ENCODE measurements around the gene ARFGEF2. TPM values are rescaled to one million over a fixed set of nuclear protein-coding genes. Genes with fewer than 3 reads are reported as not detected.

Gene ARFGEF2
- total RNA-seq, 2 experiments from 2014 or later, result 19.0 to 23.7 TPM

DNA sequence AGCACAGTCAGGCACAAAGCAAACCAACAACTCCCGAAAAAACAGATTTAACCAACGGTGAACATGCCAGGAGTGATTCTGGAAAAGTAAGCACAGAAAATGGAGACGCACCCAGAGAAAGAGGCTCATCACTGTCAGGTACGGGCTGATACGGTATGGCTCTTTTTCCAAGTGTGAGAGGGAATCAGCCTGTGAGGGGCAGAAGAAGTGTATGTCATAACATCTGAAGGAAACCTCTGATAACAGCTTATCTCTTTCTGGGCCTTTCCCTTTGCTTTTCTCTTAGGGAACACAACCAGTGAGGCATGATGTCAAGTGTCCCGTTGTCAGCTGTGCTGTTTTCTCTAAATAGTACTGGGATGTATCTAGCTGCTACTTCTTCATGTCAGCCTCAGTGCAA is 32.1 kb downstream of the ARFGEF2 start:
- CTCF ChIA-PET, result interaction anchor here (0.7 kb wide), 1 partner anchor 333 kb away, joined by 3 read pairs; no protein-coding TSS in a partner anchor
- no peak for DNase-seq
- no peaks in the 10 kb centered on the region for H3K4me1 Mint-ChIP-seq
- H3K27ac Mint-ChIP-seq, result no peak overlapping the region
- H3K36me3 Mint-ChIP-seq, result peaks cover 41% of the 10 kb centered on the region
- H3K9me3 Mint-ChIP-seq (ENCODE audit: low read depth), result no peaks in the 10 kb centered on the region
- no peaks in the 10 kb centered on the region for H3K27me3 Mint-ChIP-seq
- no peak overlapping the region for H3K4me3 Mint-ChIP-seq
- ATAC-seq, result no peak

DNA sequence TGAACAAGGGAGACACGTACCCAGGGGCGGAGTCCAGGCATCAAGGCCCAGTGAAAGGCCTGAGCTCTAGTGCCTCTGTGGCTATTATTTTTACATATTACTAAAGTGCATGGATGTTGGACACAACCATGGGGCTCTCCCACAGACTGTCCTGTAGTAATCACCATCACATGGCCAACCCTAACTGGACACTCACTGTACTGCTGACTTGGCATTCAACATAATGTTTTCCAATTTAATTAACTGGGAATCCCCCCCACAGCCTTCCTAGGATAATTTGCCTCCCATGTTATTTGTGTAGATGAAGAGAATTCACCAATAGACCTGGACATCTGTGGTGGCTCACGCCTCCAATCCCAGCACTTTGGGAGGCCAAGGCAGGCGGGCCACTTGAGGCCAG is 34.5 kb downstream of the ARFGEF2 start:
- no peak for ATAC-seq
- Mint-ChIP-seq H3K36me3 (peaks cover 46% of the 10 kb centered on the region), H3K9me3 (ENCODE audit: low read depth) (no peaks in the 10 kb centered on the region), H3K27ac (no peak overlapping the region), H3K4me3 (no peak overlapping the region), H3K27me3 (no peaks in the 10 kb centered on the region), H3K4me1 (peaks cover 3% of the 10 kb centered on the region)
- no peak for DNase-seq
- CTCF ChIA-PET, result no interaction called here

DNA sequence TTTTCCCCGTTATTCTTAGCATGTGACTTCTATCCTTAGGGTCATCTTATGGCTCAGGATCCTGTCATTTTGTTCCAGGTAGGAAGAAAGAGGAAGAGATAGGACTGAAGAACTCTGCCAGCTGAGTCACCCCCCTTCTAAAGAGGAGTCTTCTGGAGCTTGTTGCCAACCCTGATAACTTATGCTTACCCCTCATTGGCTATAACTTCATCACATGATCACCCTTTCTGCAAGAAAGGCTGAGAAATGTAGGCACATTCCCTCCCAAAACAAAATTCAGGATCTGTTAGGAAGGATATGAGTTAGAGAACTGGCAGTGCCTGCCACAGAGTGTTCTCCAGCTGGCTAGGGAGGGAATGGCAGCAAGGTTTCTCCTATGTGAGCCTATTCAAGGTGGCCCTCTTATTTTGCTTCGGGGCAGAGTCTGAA is 35.6 kb downstream of the ARFGEF2 start:
- H3K27ac Mint-ChIP-seq, result peak overlapping the region; percentile 35
- ATAC-seq (no peak), DNase-seq (no peak)
- H3K27me3 Mint-ChIP-seq, result no peaks in the 10 kb centered on the region
- no peak overlapping the region for H3K4me3 Mint-ChIP-seq
- CTCF ChIA-PET, result no interaction called here
- peaks cover 44% of the 10 kb centered on the region for H3K36me3 Mint-ChIP-seq
- no peaks in the 10 kb centered on the region for H3K9me3 Mint-ChIP-seq (ENCODE audit: low read depth)
- peaks cover 3% of the 10 kb centered on the region for H3K4me1 Mint-ChIP-seq

DNA sequence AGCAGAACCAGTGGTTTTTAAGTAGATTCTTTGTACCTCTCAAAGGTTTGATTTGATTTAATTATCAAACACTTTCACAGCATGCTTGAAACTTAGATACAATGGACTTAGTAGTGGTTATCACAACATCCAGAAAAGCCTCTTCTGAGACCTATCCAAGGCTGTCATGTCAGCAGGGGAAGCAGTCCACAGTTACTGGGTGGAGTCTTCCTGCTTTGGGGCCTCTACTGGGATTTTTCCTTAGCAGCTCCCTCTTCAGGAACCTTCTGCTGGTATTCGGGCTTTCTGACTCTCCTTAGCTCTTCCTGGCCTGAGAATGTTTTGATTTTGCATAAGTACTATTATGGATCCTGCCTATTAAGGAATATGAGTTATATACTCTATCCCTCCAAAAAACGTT is 36.0 kb downstream of the ARFGEF2 start:
- Mint-ChIP-seq H3K4me1 (peaks cover 3% of the 10 kb centered on the region), H3K36me3 (peaks cover 42% of the 10 kb centered on the region), H3K9me3 (ENCODE audit: low read depth) (no peaks in the 10 kb centered on the region), H3K27me3 (no peaks in the 10 kb centered on the region), H3K4me3 (no peak overlapping the region), H3K27ac (no peak overlapping the region)
- DNase-seq, result no peak
- CTCF ChIA-PET, result no interaction called here
- no peak for ATAC-seq

DNA sequence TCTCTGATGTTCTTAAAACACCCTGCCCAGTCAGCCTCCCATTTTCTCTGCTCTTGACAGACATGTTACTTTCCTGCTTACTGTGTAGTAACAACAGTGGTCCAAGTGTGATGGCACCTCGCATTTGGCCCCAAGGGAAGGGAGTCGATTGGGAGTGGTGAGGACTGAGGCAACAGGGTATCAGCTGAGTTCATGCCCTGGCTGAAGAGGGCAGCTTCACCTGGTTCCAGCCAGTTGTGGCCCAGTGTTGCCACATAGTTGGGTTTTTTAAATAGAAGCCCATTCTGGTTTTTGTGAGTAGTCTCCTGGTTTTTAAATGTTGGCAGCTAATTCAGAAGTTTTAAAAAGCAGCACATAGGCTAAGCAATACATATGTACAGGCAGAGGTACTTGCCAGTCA is 37.2 kb downstream of the ARFGEF2 start:
- Mint-ChIP-seq H3K27me3 (no peaks in the 10 kb centered on the region), H3K4me1 (peaks cover 3% of the 10 kb centered on the region), H3K27ac (no peak overlapping the region), H3K4me3 (no peak overlapping the region), H3K36me3 (peaks cover 42% of the 10 kb centered on the region), H3K9me3 (ENCODE audit: low read depth) (no peaks in the 10 kb centered on the region)
- ATAC-seq (no peak), DNase-seq (no peak)
- CTCF ChIA-PET, result no interaction called here

DNA sequence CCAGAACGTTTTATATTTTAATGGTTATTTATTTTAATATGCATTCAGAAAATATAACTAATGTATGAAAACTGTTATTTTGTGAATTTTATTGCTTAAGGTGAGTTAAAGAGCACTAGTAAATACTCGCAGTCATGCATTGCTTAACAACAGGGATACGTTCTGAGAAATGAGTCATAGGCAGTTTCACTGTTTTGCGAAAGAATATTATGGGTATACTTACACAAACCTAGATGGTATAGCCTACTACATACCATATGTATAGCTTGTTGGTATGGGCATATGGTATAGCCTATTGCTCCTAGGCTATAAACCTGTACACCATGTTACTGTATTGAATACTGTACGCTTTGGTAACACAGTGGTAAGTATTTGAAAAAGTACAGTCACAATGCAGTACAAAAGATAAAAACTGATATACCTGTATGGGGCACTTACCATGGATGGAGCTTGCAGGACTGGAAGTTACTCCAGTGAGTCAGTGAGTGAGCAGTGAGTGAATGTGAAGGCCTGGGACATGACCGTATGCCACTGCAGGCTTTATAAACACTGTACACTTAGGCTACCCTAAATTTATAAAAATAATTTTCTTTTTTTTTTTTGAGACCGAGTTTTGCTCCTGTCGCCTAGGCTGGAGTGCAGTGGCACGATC is 38.5 kb downstream of the ARFGEF2 start:
- no peaks in the 10 kb centered on the region for H3K27me3 Mint-ChIP-seq
- peaks cover 3% of the 10 kb centered on the region for H3K4me1 Mint-ChIP-seq
- H3K9me3 Mint-ChIP-seq (ENCODE audit: low read depth), result no peaks in the 10 kb centered on the region
- CTCF ChIA-PET, result interaction anchor here (0.6 kb wide), 1 partner anchor 55 kb away, joined by 3 read pairs; no protein-coding TSS in a partner anchor
- ATAC-seq (no peak), DNase-seq (no peak)
- H3K27ac Mint-ChIP-seq, result no peak overlapping the region
- H3K36me3 Mint-ChIP-seq, result peaks cover 42% of the 10 kb centered on the region
- no peak overlapping the region for H3K4me3 Mint-ChIP-seq

DNA sequence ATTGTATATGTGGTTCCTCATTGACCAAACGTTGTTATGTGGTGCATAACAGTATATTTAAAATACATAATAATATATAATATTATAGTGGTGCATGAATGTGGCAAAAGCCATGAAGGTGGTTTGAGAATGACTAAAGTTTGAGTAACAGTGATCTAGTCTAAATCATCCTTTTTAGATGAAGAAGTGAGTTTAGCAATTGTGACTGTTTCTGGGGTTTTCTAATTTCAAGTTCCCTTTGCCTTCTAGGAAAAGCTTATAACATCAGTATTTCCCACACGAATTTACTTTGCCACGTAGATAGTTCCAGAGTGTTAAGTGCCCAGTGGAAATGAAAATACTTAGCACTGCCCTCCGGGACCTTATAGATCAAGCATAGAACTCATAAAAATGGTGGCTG is 40.9 kb downstream of the ARFGEF2 start:
- H3K27ac Mint-ChIP-seq, result no peak overlapping the region

DNA sequence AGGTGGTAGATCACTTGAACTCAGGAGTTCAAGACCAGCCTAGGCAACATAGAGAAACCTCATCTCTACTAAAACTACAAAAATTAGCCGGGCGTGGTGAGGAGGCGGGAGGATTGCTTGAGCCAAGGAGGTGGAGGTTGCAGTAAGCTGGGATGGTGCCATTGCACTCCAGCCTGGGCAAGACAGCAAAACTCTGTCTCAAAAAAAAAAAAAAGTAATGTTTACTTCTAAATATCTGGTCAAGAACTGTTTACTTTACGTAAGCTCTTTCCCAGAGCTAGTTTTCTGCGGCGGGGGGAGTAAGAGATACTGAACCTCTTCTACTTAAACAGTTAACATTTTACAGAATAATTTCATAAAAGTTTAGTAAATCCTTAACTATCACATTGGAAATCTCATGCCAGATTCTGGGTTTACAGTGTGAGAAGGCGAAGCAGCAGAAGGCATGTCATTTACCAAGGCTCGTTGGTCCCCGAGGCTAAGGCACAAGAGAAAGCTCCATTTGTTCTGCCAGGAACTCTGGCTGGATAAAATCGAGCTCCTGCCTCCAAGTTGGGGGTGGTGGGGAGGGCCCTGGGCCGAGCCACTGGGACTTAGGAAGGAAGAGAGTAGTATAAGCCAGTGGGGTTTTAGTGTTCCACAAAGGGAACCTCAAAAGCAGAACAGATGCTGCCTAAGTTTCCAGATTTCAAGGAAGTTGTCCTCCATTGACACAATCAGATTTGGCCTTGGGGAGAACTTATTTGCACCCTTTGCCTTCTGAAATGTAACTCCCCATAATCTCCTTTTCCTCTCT is 41.7 kb downstream of the ARFGEF2 start:
- CTCF ChIA-PET, result no interaction called here
- DNase-seq, result no peak
- H3K9me3 Mint-ChIP-seq (ENCODE audit: low read depth), result no peaks in the 10 kb centered on the region
- no peak overlapping the region for H3K27ac Mint-ChIP-seq
- H3K4me3 Mint-ChIP-seq, result no peak overlapping the region
- H3K36me3 Mint-ChIP-seq, result peaks cover 24% of the 10 kb centered on the region
- no peak for ATAC-seq
- H3K4me1 Mint-ChIP-seq, result peaks cover 3% of the 10 kb centered on the region
- H3K27me3 Mint-ChIP-seq, result no peaks in the 10 kb centered on the region

More for the DNA sequence above, 40.9 kb downstream of the ARFGEF2 start:
- CTCF ChIA-PET, result interaction anchor here (0.7 kb wide), 1 partner anchor 327 kb away, joined by 3 read pairs; no protein-coding TSS in a partner anchor
- Mint-ChIP-seq H3K36me3 (peaks cover 27% of the 10 kb centered on the region), H3K9me3 (ENCODE audit: low read depth) (no peaks in the 10 kb centered on the region), H3K4me1 (peaks cover 3% of the 10 kb centered on the region), H3K27me3 (no peaks in the 10 kb centered on the region), H3K4me3 (no peak overlapping the region)
- no peak for ATAC-seq
- DNase-seq, result no peak

DNA sequence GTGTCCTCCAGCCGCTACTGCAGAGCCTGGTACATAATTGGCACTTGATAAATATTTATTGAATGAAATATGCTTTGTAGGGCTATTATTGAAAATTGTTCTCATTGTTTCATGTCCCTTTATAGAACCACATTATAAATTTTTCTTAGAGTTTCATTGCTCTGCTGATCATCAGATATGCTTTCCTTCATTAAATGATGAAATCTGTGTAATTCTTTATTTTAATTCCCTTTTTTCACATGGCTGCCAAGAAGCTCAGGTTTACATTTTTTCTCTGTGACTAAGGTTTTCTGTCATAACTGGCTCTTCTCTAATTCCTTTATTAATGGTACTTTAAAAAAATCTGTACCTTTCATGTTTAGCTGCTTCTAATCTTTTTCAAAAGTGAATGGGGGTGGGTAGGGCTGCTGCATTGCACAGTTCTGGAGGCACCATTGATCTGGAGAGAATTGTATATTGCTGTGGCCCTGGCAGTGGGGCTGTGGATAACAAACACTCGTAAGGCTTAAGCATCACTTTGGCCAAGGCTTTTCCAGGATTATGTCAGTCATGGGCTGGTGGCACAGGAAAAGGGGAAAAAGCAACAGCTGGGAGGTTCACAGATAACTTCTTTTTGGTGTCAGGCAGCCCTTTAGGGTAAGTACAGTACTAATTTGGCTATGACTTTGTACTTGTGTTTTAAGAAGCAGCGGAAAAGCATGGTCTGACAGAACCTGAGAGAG is 43.8 kb downstream of the ARFGEF2 start:
- H3K4me3 Mint-ChIP-seq, result no peak overlapping the region
- no peaks in the 10 kb centered on the region for H3K4me1 Mint-ChIP-seq
- H3K27me3 Mint-ChIP-seq, result no peaks in the 10 kb centered on the region
- CTCF ChIA-PET, result interaction anchor here (1.8 kb wide), 1 partner anchor 345 kb away, joined by 4 read pairs; no protein-coding TSS in a partner anchor
- H3K27ac Mint-ChIP-seq, result no peak overlapping the region
- ATAC-seq, result no peak
- peaks cover 25% of the 10 kb centered on the region for H3K36me3 Mint-ChIP-seq
- no peaks in the 10 kb centered on the region for H3K9me3 Mint-ChIP-seq (ENCODE audit: low read depth)
- DNase-seq, result no peak

DNA sequence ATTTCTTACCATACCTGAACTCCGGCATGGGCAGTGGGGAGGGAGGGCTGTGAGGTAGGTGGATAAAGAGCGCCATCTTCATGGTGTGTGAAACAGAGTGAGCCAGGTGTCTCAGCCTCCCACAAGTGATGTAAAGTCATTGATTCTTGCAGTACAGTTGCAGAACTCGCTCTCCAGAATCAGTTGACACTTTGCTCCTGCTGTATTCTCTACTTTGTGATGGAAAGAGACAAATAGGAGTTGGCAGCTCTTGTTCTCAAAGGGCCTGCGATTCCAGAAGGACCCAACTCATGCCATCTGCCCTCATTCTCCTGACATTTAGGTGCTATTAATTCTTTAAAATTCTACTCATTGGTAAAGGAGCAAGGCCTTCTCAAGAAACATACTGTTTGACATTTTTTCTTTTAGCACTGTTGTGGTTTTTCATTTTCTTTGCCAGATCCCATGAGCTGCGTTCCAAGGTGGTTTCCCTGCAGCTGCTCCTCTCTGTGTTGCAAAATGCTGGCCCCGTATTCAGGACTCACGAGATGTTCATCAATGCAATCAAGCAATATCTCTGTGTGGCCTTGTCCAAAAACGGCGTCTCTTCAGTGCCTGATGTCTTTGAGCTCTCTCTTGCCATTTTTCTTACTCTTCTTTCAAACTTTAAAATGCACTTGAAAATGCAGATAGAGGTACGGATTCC is 49.3 kb downstream of the ARFGEF2 start:
- peaks cover 26% of the 10 kb centered on the region for H3K36me3 Mint-ChIP-seq
- no peak for ATAC-seq

DNA sequence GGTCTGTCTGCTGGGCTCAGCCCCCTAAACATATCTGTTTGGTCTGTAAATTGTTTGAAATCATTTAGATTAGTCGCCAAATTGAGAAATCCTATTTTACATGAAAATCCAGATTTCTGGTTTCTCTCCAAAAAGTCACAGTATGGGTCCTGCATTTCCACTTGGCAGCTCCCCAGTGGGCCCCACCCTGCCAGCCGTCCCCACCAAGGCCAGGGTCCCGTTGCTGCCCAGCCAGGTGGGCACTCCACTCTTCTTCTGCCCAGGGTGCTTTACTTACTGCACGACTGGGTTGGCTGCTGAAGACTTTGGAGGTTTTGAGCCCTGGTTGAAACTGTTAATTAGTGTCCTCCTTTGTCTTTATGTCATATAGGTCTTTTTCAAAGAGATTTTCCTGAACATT is 50.4 kb downstream of the ARFGEF2 start:
- CTCF ChIA-PET, result no interaction called here
- H3K36me3 Mint-ChIP-seq, result peaks cover 28% of the 10 kb centered on the region

More for the DNA sequence above, 49.3 kb downstream of the ARFGEF2 start:
- Mint-ChIP-seq H3K4me1 (no peaks in the 10 kb centered on the region), H3K27me3 (no peaks in the 10 kb centered on the region), H3K4me3 (no peak overlapping the region), H3K9me3 (ENCODE audit: low read depth) (no peaks in the 10 kb centered on the region), H3K27ac (no peak overlapping the region)
- CTCF ChIA-PET, result no interaction called here
- DNase-seq, result no peak

DNA sequence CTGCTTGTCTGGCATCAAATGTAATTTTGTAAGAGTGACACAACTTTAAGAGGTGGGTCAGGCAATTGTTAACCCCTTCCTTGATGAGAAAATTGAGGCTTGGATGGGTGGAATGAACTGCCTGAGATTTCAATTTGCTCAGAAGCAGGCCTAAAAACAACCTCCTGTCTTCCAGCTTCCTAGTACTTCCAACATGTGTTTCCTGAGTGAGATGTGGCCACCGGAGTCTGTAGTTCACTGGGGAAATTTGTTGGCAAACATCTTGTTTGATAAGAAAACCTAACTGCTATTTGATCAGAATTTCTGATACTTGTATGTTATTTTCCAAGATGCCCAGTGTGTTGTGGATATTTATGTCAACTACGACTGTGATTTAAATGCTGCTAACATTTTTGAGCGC is 51.3 kb downstream of the ARFGEF2 start:
- Mint-ChIP-seq H3K4me1 (no peaks in the 10 kb centered on the region), H3K9me3 (ENCODE audit: low read depth) (no peaks in the 10 kb centered on the region), H3K4me3 (no peak overlapping the region), H3K36me3 (peaks cover 32% of the 10 kb centered on the region), H3K27me3 (no peaks in the 10 kb centered on the region), H3K27ac (peak overlapping the region; percentile 19)
- no peak for ATAC-seq
- CTCF ChIA-PET, result interaction anchor here (1.1 kb wide), 1 partner anchor 15 kb away, joined by 3 read pairs; no protein-coding TSS in a partner anchor
- DNase-seq, result no peak

More for the DNA sequence above, 50.4 kb downstream of the ARFGEF2 start:
- no peak for DNase-seq
- Mint-ChIP-seq H3K27me3 (no peaks in the 10 kb centered on the region), H3K4me1 (no peaks in the 10 kb centered on the region), H3K4me3 (no peak overlapping the region), H3K27ac (no peak overlapping the region), H3K9me3 (ENCODE audit: low read depth) (no peaks in the 10 kb centered on the region)
- no peak for ATAC-seq

DNA sequence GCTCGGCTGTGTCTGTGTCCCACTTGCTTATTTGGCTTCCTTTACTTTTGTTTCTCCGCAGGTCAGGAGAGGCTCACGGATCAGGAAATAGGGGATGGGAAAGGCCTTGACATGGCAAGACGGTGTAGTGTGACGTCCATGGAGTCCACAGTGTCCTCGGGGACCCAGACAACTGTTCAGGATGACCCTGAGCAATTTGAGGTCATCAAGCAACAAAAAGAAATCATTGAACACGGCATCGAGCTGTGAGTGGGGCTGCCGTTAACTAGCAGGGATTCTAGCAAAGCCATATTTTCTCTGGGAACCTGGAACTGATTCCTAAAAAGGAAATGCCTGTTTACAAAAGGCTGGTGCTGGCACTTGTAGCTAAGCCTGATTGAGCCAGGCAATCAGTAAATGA is 54.4 kb downstream of the ARFGEF2 start:
- Mint-ChIP-seq H3K27ac (no peak overlapping the region), H3K36me3 (peaks cover 35% of the 10 kb centered on the region), H3K9me3 (ENCODE audit: low read depth) (no peaks in the 10 kb centered on the region), H3K27me3 (no peaks in the 10 kb centered on the region), H3K4me1 (no peaks in the 10 kb centered on the region), H3K4me3 (no peak overlapping the region)
- ATAC-seq, result no peak
- no peak for DNase-seq
- CTCF ChIA-PET, result interaction anchor here (0.7 to 1.3 kb wide), 2 partner anchors 12 to 32 kb away, joined by 3 to 4 read pairs; no protein-coding TSS in a partner anchor
